Thymus (tissue), 11 donors: ENCODE results near the gene INO80C. TPM values are rescaled to one million over a fixed set of nuclear protein-coding genes. Genes with fewer than 3 reads are reported as not detected.
"Not testable (repeated sequence)": the region's sequence is repeated elsewhere in the genome, so short reads cannot be mapped to it uniquely, and the experiment has no call there.

Experiments
- DNase-seq, 9 donors: peaks; one replicate each; pipeline ENCODE4 v3.0.0-alpha.2; 2013; ENCODE audit warnings: low spot score in 9 of 9, low read depth in 6 of 9, missing footprints in 1 of 9
- H3K27ac ChIP-seq, 2 donors: one replicate each; pipeline ENCODE4 v1.5.1; 2013; ENCODE audit warnings: control low read depth in 1 of 2, low read depth in 1 of 2, low read length in 1 of 2, mild to moderate bottlenecking in 1 of 2, moderate library complexity in 1 of 2
- H3K27me3 ChIP-seq, 2 donors: one replicate each; pipeline ENCODE4 v1.5.1; 2013; ENCODE audit warnings: low read length in 1 of 2; ENCODE audit not compliant: control insufficient read depth in 2 of 2, insufficient read depth in 1 of 2
- H3K36me3 ChIP-seq, 2 donors: one replicate each; pipeline ENCODE4 v1.5.1; 2013; ENCODE audit warnings: low read length in 1 of 2, mild to moderate bottlenecking in 1 of 2, moderate library complexity in 1 of 2; ENCODE audit not compliant: control insufficient read depth in 2 of 2, insufficient read depth in 2 of 2
- H3K4me1 ChIP-seq, 2 donors: one replicate each; pipeline ENCODE4 v1.5.1; 2013; ENCODE audit warnings: low read length in 2 of 2; ENCODE audit not compliant: control insufficient read depth in 2 of 2, insufficient read depth in 2 of 2
- H3K4me3 ChIP-seq, 2 donors: one replicate each; pipeline ENCODE4 v1.5.1; 2013; ENCODE audit warnings: low read length in 2 of 2, control low read depth in 1 of 2, mild to moderate bottlenecking in 1 of 2
- H3K9me3 ChIP-seq, 2 donors: one replicate each; pipeline ENCODE4 v1.5.1; 2013; ENCODE audit warnings: low read length in 1 of 2, mild to moderate bottlenecking in 1 of 2; ENCODE audit not compliant: control insufficient read depth in 2 of 2, insufficient read depth in 1 of 2
- WGBS: extraction: QIAGEN DNeasy Blood & Tissue Kit; methylation state at CpG from one replicate; pipeline ENCODE4 v1.1.7; 2013; 5-methylcytosine and 5-hydroxymethylcytosine counted together
- polyA plus RNA-seq: library from polyadenylated mRNA; stranded (reverse); fragments of 200-250 nt; gene quantifications from one replicate; pipeline ENCODE4 v1.2.3, GENCODE V29; 2013
- total RNA-seq: library from RNA; stranded (reverse); fragments of 120-200 nt; gene quantifications from one replicate; pipeline ENCODE4 v1.2.4, GENCODE V29; 2013
- donor health status: healthy.

Gene INO80C
- total and polyA plus RNA-seq, 2 donors: 7.1 to 32.6 TPM

DNA sequence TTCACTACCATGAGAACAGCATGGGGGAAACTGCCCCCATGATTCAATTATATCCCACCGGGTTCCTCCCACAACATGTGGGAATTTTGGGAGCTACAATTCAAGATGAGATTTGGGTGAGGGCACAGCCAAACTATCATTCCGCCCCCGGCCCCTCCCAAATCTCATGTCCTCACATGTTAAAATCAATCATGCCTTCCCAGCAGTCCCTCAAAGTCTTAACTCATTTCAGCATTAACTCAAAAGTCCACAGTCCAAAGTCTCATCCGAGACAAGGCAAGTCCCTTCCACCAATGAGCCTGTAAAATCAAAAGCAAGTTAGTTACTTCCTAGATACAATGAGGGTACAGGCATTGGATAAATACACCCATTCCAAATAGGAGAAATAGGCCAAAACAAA, 10.2 kb downstream of the INO80C start:
- H3K4me3 ChIP-seq, DNase-seq, H3K9me3 ChIP-seq, H3K36me3 ChIP-seq, H3K27me3 ChIP-seq, H3K4me1 ChIP-seq, H3K27ac ChIP-seq: not testable (repeated sequence)
- WGBS: 97% methylated on average over 4 of the region's 4 CpGs

DNA sequence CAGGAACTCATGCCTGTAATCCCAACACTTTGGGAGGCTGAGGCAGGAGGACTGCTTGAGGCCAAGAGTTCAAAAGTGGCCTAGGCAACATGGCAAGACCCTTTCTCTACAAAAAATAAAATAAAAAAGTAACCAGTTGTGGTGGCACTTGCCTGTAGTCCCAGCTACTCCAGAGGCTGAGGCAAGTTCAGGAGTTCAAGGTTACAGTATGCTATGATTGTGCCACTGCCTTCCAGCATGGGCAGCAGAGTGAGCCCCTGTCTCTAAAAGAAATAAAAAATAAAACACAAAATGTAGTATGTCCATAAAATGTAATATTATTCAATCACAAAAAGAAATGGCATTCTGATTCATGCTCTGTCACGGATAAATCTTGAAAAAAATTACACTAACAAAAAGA, 11.9 kb downstream of the INO80C start:
- Histone ChIP-seq H3K27ac (no peak overlapping the region), H3K27me3 (no peaks in the 10 kb centered on the region), H3K4me3 (no peak overlapping the region), H3K9me3 (no peaks in the 10 kb centered on the region), H3K4me1 (no peaks in the 10 kb centered on the region), H3K36me3 (no peaks in the 10 kb centered on the region)
- DNase-seq: no peak
- 97% methylated on average over 1 of the region's 1 CpG for WGBS

GRCh38 chr18:35484034-35484433, 13.7 kb downstream of the INO80C start:
- Histone ChIP-seq H3K4me1 (no peaks in the 10 kb centered on the region), H3K36me3 (no peaks in the 10 kb centered on the region), H3K27ac (no peak overlapping the region), H3K9me3 (no peaks in the 10 kb centered on the region), H3K4me3 (no peak overlapping the region), H3K27me3 (no peaks in the 10 kb centered on the region)
- no peak for DNase-seq

- H3K36me3 ChIP-seq: no peaks in the 10 kb centered on the region
- no peak overlapping the region for H3K27ac ChIP-seq
- no peaks in the 10 kb centered on the region for H3K4me1 ChIP-seq
- no peak for DNase-seq
- H3K27me3 ChIP-seq: no peaks in the 10 kb centered on the region
- no peaks in the 10 kb centered on the region for H3K9me3 ChIP-seq
- WGBS: over 99% methylated on average over 5 of the region's 5 CpGs
- no peak overlapping the region for H3K4me3 ChIP-seq
These were observed 15.8 kb downstream of the INO80C start for GRCh38 chr18:35481960-35482366.

DNA sequence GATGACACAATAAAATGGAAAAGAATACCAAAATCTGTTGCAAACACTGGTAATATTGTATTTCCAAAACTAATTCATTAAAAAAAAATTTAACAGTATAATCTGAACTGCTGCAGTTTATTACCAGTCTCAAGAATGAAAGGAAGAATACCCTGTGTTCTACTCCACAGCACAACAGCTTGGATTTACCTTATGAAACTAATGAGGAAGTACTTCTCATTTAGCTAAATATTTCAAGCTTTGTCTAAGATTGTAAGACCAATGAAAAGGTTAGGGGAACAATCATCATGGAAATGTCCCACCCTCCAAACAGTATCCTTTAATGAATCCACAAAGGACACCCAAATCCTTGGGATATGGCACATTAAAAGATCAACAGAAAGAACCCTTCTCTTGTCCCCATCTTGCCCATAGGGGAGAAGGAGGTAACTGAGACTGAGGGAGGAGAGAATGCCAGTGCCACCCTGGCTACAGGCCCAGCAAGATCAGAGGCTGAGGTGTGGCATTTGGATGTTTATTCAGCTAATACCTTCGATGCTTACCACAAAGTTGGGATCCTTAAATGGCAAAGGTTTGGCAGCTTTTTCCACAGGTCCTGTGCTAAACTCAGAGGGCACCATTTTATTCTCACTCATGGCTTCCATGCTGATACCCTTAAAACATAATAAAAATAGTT, 17.7 kb downstream of the INO80C start:
- H3K27me3 ChIP-seq: no peaks in the 10 kb centered on the region
- no peaks in the 10 kb centered on the region for H3K4me1 ChIP-seq
- no peak overlapping the region for H3K27ac ChIP-seq
- no peak overlapping the region for H3K4me3 ChIP-seq
- no peak for DNase-seq
- WGBS: 97% methylated on average over 1 of the region's 1 CpG
- no peaks in the 10 kb centered on the region for H3K36me3 ChIP-seq
- no peaks in the 10 kb centered on the region for H3K9me3 ChIP-seq

GRCh38 chr18:35478520-35479435, 19.0 kb downstream of the INO80C start:
- no peak overlapping the region for H3K27ac ChIP-seq
- DNase-seq: no peak
- WGBS: 97% methylated on average over 8 of the region's 8 CpGs
- no peak overlapping the region for H3K4me3 ChIP-seq
- no peaks in the 10 kb centered on the region for H3K4me1 ChIP-seq
- peaks cover 0 to 4% of the 10 kb centered on the region in 2 donors for H3K9me3 ChIP-seq
- no peaks in the 10 kb centered on the region for H3K36me3 ChIP-seq
- no peaks in the 10 kb centered on the region for H3K27me3 ChIP-seq

DNA sequence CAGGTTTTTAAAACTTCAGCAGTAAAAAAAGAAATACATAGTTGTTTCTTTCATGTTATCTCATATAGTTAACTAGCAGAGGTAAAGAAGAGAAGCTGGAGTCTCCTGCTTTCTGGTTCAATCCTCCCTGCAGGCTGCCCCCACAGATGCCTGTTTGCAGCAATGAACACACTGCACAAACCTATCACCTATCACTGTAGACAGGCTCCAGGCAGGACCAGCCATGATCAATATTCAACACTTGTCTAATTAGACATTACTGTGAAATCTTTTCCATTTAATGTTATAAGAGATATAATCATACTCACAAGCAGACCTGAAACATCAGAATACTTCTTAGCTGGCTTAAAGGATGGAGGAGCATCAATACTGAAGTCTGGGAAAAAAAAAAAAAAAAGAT, 19.8 kb downstream of the INO80C start:
- no peaks in the 10 kb centered on the region for H3K27me3 ChIP-seq
- no peak for DNase-seq
- no peaks in the 10 kb centered on the region for H3K36me3 ChIP-seq
- no peaks in the 10 kb centered on the region for H3K4me1 ChIP-seq
- H3K4me3 ChIP-seq: no peak overlapping the region
- no peak overlapping the region for H3K27ac ChIP-seq
- H3K9me3 ChIP-seq: peaks cover 0 to 4% of the 10 kb centered on the region in 2 donors

GRCh38 chr18:35477497-35477896, 20.3 kb downstream of the INO80C start:
- Histone ChIP-seq H3K36me3 (no peaks in the 10 kb centered on the region), H3K27me3 (no peaks in the 10 kb centered on the region), H3K27ac (no peak overlapping the region), H3K4me1 (no peaks in the 10 kb centered on the region), H3K9me3 (peaks cover 0 to 4% of the 10 kb centered on the region in 2 donors), H3K4me3 (no peak overlapping the region)
- WGBS: 100% methylated on average over 1 of the region's 1 CpG
- DNase-seq: no peak

GRCh38 chr18:35474884-35475283, 22.9 kb downstream of the INO80C start:
- DNase-seq: no peak
- WGBS: 78% methylated on average over 1 of the region's 1 CpG
- H3K27me3 ChIP-seq: no peaks in the 10 kb centered on the region
- H3K27ac ChIP-seq: no peak overlapping the region
- H3K4me3 ChIP-seq: no peak overlapping the region
- peaks cover 0 to 3% of the 10 kb centered on the region in 2 donors for H3K36me3 ChIP-seq
- peaks cover 0 to 4% of the 10 kb centered on the region in 2 donors for H3K9me3 ChIP-seq
- H3K4me1 ChIP-seq: no peaks in the 10 kb centered on the region
